HL-60 (cell line): ENCODE measurements around the gene ACER2.

Experiments
- DNase-seq, 2 experiments: peaks; one replicate each; pipeline ENCODE4 v3.0.0-alpha.2; 2010 to 2020; ENCODE audit warnings: low read depth in 1 of 2, low spot score in 1 of 2
- H3K27ac ChIP-seq: fragments of 250-450 bp; sonication (Bioruptor Pico); replicated peaks from 2 replicates; pipeline ENCODE4 v1.5.1; 2020; ENCODE audit warnings: mild to moderate bottlenecking, moderate library complexity
- H3K27me3 ChIP-seq: fragments of 250-450 bp; sonication (Bioruptor Pico); 2 replicates; pipeline ENCODE4 v1.5.1; 2021; ENCODE audit warnings: mild to moderate bottlenecking, moderate library complexity; ENCODE audit not compliant: insufficient read depth, poor library complexity, severe bottlenecking
- H3K4me3 ChIP-seq: replicated peaks from 2 replicates; pipeline ENCODE4 v1.5.1; 2011; ENCODE audit warnings: mild to moderate bottlenecking, control low read depth, low read length; ENCODE audit not compliant: insufficient read depth
- CTCF ChIP-seq: IDR thresholded peaks from one replicate; pipeline ENCODE4 v1.5.1; 2011; ENCODE audit warnings: low read length, control low read depth, inconsistent platforms; ENCODE audit not compliant: insufficient read depth
- GABPA ChIP-seq: IDR thresholded peaks from 2 replicates; pipeline ENCODE4 v1.6.1; 2012; ENCODE audit warnings: low read depth
- POLR2AphosphoS5 ChIP-seq: IDR thresholded peaks from 2 replicates; pipeline ENCODE4 v1.6.1; 2012; ENCODE audit warnings: low read depth
- SPI1 ChIP-seq: IDR thresholded peaks from 2 replicates; pipeline ENCODE4 v1.6.1; 2012; ENCODE audit warnings: low read depth, mild to moderate bottlenecking, borderline replicate concordance
- TF ChIP-seq, protein P1 (sequence below): IDR thresholded peaks from 2 replicates; pipeline ENCODE4 v1.6.1; 2012; ENCODE audit warnings: low read depth; ENCODE audit not compliant: insufficient replicate concordance

Gene ACER2

GRCh38 chr9:19373527-19373926, 35.3 kb upstream of the ACER2 start:
- H3K27ac ChIP-seq, result no peak overlapping the region
- DNase-seq, result peak in 1 of 2 experiments; percentile 8
- H3K27me3 ChIP-seq, result no peaks in the 10 kb centered on the region
- no peak overlapping the region for H3K4me3 ChIP-seq
- TF ChIP-seq, protein P1, sequence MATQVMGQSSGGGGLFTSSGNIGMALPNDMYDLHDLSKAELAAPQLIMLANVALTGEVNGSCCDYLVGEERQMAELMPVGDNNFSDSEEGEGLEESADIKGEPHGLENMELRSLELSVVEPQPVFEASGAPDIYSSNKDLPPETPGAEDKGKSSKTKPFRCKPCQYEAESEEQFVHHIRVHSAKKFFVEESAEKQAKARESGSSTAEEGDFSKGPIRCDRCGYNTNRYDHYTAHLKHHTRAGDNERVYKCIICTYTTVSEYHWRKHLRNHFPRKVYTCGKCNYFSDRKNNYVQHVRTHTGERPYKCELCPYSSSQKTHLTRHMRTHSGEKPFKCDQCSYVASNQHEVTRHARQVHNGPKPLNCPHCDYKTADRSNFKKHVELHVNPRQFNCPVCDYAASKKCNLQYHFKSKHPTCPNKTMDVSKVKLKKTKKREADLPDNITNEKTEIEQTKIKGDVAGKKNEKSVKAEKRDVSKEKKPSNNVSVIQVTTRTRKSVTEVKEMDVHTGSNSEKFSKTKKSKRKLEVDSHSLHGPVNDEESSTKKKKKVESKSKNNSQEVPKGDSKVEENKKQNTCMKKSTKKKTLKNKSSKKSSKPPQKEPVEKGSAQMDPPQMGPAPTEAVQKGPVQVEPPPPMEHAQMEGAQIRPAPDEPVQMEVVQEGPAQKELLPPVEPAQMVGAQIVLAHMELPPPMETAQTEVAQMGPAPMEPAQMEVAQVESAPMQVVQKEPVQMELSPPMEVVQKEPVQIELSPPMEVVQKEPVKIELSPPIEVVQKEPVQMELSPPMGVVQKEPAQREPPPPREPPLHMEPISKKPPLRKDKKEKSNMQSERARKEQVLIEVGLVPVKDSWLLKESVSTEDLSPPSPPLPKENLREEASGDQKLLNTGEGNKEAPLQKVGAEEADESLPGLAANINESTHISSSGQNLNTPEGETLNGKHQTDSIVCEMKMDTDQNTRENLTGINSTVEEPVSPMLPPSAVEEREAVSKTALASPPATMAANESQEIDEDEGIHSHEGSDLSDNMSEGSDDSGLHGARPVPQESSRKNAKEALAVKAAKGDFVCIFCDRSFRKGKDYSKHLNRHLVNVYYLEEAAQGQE, result no peak
- no peak for TF ChIP-seq CTCF
- TF ChIP-seq GABPA, result no peak
- no peak for TF ChIP-seq POLR2AphosphoS5
- no peak for TF ChIP-seq SPI1

GRCh38 chr9:19375538-19375937, 33.3 kb upstream of the ACER2 start:
- no peaks in the 10 kb centered on the region for H3K27me3 ChIP-seq
- TF ChIP-seq, protein P1, result no peak
- TF ChIP-seq POLR2AphosphoS5, result no peak; the same call in 1 of the 2 replicates
- no peak for TF ChIP-seq CTCF
- no peak for TF ChIP-seq GABPA
- no peak for TF ChIP-seq SPI1
- DNase-seq, result no peak
- H3K4me3 ChIP-seq, result no peak overlapping the region
- no peak overlapping the region for H3K27ac ChIP-seq

DNA sequence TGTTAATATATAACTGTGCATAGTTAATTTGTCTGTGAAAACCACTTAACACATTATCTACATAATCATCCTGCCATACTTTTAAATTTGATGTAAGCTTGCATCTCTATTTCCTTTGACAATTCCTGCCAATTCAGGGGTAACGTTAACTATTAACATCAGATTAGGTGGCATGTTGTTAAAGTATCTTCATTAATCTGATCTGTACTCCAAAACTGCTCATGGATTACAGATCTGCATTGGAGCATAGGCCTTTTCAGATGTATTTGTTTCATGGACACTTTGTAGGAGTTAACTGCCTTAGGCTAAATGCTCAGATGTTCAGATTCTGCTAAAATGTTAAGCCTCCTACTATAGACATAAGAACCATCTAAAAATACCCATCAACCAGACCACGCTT, 31.9 kb upstream of the ACER2 start:
- no peaks in the 10 kb centered on the region for H3K27me3 ChIP-seq
- no peak overlapping the region for H3K27ac ChIP-seq
- no peak for TF ChIP-seq GABPA
- no peak for TF ChIP-seq SPI1
- no peak for TF ChIP-seq CTCF
- TF ChIP-seq, protein P1, result no peak
- no peak for TF ChIP-seq POLR2AphosphoS5
- no peak for DNase-seq
- 0 out of 2 replicates have a peak overlapping the region, but pooled peaks have one; percentile 6 for H3K4me3 ChIP-seq
